Lower leg skin (tissue), 3 donors: ENCODE measurements around the gene CMTM8.

Source experiments
- CTCF ChIP-seq, 3 donors: fragments of 450-650 bp; IDR thresholded peaks; one replicate each; pipeline ENCODE4 v1.5.1; 2016; ENCODE audit warnings: antibody characterized with exemption in 3 of 3, mild to moderate bottlenecking in 3 of 3, moderate library complexity in 2 of 3
- POLR2A ChIP-seq, 2 donors: fragments of 450-650 bp; IDR thresholded peaks; one replicate each; pipeline ENCODE4 v1.6.1; 2016 to 2017; ENCODE audit warnings: antibody characterized with exemption in 2 of 2, mild to moderate bottlenecking in 1 of 2, moderate library complexity in 1 of 2

DNA sequence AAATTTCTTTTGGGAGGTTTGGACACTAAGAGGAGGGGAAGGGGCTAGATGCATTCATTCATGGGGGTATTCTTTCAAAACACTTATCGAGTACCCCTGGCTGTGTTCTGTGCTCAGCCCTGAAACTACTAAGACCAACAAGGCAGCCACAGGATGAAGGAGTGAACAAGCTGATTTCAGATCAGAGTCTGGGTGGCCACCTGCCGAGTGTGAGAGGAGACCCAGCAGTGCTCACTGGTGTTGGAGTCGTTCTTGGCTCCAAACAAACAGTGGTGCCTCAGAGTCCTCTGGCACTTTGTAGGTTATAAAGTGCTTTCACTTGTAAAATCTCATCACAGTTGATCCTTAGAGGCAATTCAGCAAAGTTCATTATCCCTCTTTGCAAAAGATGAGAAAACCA lies 48.8 kb upstream of the CMTM8 start:
- TF ChIP-seq CTCF (IDR thresholded peaks at IDR 0.05) (no peak), POLR2A (IDR thresholded peaks at IDR 0.05) (no peak)
